GM12891 (cell line): ENCODE results near the gene C5orf46.
"Not testable (repeated sequence)": the region's sequence is repeated elsewhere in the genome, so short reads cannot be mapped to it uniquely, and the experiment has no call there.

Experiments used
- PAX5 ChIP-seq: IDR thresholded peaks from 2 replicates; pipeline ENCODE4 v1.6.1; 2011; ENCODE audit warnings: low read length, moderate library complexity, mild to moderate bottlenecking; ENCODE audit not compliant: insufficient read depth, severe bottlenecking
- POLR2A ChIP-seq: IDR thresholded peaks from 2 replicates; pipeline ENCODE4 v1.6.1; 2011; ENCODE audit warnings: low read depth, low read length, control low read depth
- POLR2AphosphoS5 ChIP-seq: IDR thresholded peaks from 2 replicates; pipeline ENCODE4 v1.6.1; 2011; ENCODE audit warnings: low read depth, low read length, control low read depth
- POU2F2 ChIP-seq: IDR thresholded peaks from 2 replicates; pipeline ENCODE4 v1.6.1; 2011; ENCODE audit warnings: low read depth, mild to moderate bottlenecking, control low read depth, low read length, moderate library complexity
- SPI1 ChIP-seq: IDR thresholded peaks from 2 replicates; pipeline ENCODE4 v1.6.1; 2011; ENCODE audit warnings: low read depth, low read length, control low read depth
- TAF1 ChIP-seq: IDR thresholded peaks from 2 replicates; pipeline ENCODE4 v1.6.1; 2011; ENCODE audit warnings: low read depth, low read length, control low read depth

- TF ChIP-seq POLR2A, POLR2AphosphoS5, SPI1, TAF1, PAX5, POU2F2: not testable (repeated sequence)
These were observed 40.4 kb upstream of the C5orf46 start for GRCh38 chr5:147946658-147947274.
